VCaP (cell line): ENCODE measurements around the gene NSG2.

ENCODE experiments used
- H3K27ac ChIP-seq: fragments of 450-650 bp; 2 replicates; pipeline ENCODE4 v1.5.1; 2017
- CTCF ChIP-seq: fragments of 450-650 bp; conservative IDR thresholded peaks from 2 replicates; pipeline ENCODE4 v1.5.1; 2017; ENCODE audit warnings: mild to moderate bottlenecking, moderate library complexity

The NSG2 gene

GRCh38 chr5:174045470-174046025 is at the start of gene NSG2:
TSS of gene NSG2 (plus strand) at chr5:174045706. CDS start at chr5:174046756, 1,050 bp downstream.
- peak; percentile 100 for TF ChIP-seq CTCF

GRCh38 chr5:173997331-173997730 is 48.2 kb upstream of the NSG2 start:
- H3K27ac ChIP-seq: no peak overlapping the region
- TF ChIP-seq CTCF: no peak

More at GRCh38 chr5:174045470-174046025, at the start of gene NSG2:
- peak within 1 kb of the TSS; percentile 31; the same call in 1 of the 2 replicates for H3K27ac ChIP-seq

GRCh38 chr5:173998531-173998930 is 47.0 kb upstream of the NSG2 start:
- TF ChIP-seq CTCF: no peak
- no peak overlapping the region for H3K27ac ChIP-seq

- TF ChIP-seq CTCF: no peak
- no peak overlapping the region for H3K27ac ChIP-seq
These were observed 45.4 kb upstream of the NSG2 start for GRCh38 chr5:174000076-174000475.

- TF ChIP-seq CTCF: no peak
- no peak overlapping the region for H3K27ac ChIP-seq
These were observed 41.7 kb upstream of the NSG2 start for GRCh38 chr5:174003795-174004194.

GRCh38 chr5:174008922-174009321 is 36.6 kb upstream of the NSG2 start:
- TF ChIP-seq CTCF: no peak
- no peak overlapping the region for H3K27ac ChIP-seq

GRCh38 chr5:174010365-174010764 is 35.1 kb upstream of the NSG2 start:
- no peak for TF ChIP-seq CTCF
- H3K27ac ChIP-seq: no peak overlapping the region

GRCh38 chr5:174011441-174011840 is 34.1 kb upstream of the NSG2 start:
- TF ChIP-seq CTCF: no peak
- H3K27ac ChIP-seq: no peak overlapping the region
